IPS-11a (cell line): ENCODE results near the gene PIP4K2B.

Source experiments
- H3K4me3 ChIP-seq: one replicate; pipeline ENCODE4 v1.5.1; 2013; ENCODE audit warnings: low read depth, low read length, control low read depth

Gene PIP4K2B

GRCh38 chr17:38746004-38746848, 53.1 kb downstream of the PIP4K2B start:
- peak overlapping the region; percentile 85 for H3K4me3 ChIP-seq

DNA sequence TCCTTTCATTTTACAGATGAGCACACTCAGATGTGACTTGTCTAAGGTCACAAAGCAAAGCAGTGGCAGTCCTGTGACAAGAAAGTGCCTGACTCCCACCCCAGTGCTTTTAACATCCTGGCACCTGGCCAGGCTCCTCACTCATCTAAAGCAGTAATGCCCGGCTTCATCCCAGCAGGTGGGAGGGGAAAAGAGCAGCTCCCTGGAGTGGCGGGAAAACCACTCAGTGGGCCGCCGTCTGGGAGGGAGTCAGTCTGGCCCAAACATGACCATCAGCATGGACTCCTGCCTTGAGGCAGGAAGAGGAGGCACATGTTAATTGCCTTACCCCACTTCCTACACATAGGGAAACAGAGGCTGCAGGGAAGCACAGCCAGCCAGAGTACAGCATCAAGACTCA, 53.8 kb downstream of the PIP4K2B start:
- H3K4me3 ChIP-seq: no peak overlapping the region

- H3K4me3 ChIP-seq: no peak overlapping the region
Measured at GRCh38 chr17:38743556-38744171, 55.7 kb downstream of the PIP4K2B start.

DNA sequence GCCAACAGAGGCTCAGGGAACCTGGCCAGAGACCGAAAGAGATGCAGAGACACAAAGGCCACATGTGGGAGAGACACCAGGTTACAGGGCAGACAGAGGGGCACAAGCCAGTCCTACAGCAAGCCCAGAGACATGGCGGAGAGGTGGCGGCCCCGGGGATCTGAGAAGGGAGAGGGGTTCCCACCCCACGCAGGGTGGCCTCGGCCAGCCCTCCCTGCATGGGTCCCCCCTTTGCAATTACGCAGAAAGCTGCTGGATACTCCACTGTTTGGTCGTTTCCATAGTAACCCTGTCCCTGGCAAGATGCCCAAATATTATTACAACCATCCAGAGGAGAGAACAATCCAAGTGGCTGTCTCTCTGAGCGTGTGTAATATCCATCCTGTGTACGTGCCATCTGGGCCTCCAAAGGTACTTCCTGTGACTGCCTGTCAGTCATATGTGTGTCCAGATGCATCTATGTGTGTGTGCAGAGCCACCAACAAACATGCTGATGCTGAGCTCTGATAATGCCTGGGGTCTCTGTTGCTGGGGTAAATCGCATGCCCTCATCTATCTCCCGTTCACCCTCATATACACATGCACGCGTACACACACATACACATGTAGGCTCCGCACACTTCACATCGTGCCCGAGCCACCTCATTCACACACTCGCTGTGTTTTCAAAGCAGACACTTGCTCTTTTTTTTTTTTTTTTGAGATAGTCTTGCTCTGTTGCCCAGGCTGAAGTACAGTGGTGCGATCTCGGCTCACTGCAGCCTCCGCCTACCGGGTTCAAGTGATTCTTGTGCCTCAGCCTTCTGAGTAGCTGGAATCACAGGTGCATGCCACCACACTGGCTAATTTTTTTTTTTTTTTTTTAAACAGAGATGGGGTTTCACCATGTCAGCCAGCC, 56.7 kb downstream of the PIP4K2B start:
- H3K4me3 ChIP-seq: no peak overlapping the region

GRCh38 chr17:38741921-38742410, 57.4 kb downstream of the PIP4K2B start:
- H3K4me3 ChIP-seq: no peak overlapping the region

- no peak overlapping the region for H3K4me3 ChIP-seq
Measured at GRCh38 chr17:38741461-38741860, 57.9 kb downstream of the PIP4K2B start.

DNA sequence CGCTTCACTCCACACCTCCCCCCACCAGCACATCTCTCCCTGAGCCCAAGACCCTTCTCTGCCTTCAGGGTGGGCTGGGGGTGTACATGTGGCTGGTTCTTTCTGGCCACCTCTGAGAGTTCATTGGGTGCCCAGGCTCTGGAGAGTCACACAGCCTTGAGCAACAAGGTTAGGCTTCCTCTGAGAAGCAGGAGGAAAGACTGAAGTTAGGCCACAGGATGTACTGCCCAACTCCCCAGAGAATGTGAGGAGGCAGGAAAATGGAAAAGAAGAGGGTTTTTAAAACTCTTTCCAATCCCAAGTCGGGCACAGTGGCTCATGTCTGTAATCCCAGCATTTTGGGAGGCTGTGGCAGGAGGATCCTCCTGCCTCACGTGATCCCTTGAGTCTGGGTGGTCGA, 58.5 kb downstream of the PIP4K2B start:
- H3K4me3 ChIP-seq: no peak overlapping the region

- no peak overlapping the region for H3K4me3 ChIP-seq
Measured at GRCh38 chr17:38740044-38740443, 59.3 kb downstream of the PIP4K2B start.

- no peak overlapping the region for H3K4me3 ChIP-seq
Measured at GRCh38 chr17:38739305-38739704, 60.1 kb downstream of the PIP4K2B start.

- H3K4me3 ChIP-seq: no peak overlapping the region
Measured at GRCh38 chr17:38738686-38739085, 60.7 kb downstream of the PIP4K2B start.

- H3K4me3 ChIP-seq: no peak overlapping the region
Measured at GRCh38 chr17:38738007-38738662, 61.2 kb downstream of the PIP4K2B start.

DNA sequence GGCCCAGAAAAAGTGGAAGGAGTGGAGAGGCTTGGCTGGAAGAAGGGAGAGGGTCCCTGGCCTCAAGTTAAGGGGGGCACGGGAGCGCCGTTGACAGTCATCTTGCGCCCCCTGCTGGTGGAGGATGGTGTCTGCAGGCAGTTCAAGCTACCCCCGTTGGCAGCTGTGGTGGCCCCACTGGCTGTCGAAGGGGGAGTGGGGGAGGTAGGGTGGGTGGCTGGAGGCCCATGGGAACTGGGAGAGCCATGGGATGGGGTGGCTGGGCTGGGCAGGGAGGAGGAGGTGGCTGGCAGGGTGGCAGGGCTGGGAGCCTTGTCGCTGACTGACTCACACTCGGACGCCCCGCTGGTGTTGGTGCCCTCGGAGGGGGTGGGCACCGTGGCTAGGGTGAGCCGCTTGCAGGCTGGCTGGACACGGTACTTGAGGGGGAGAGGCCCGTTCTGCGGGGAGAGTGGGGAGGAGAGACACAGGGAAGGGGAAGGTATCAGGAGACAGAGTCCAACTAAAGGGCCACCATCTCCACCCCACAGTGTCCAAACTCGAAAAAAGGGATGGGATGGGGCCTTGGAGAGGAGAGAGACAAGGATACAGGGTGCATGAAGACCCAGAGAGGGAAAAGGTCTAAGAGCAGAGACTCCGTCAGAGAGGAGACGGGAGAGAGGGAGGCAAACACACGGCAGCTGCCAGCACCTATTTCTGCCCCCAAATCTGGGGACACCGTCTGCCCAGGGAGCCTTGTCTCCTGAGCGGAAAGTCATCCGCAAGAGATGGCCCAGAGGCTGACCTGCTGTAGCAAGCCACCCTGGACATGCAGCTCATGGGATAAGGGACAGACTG, 64.0 kb downstream of the PIP4K2B start:
- H3K4me3 ChIP-seq: no peak overlapping the region

GRCh38 chr17:38733982-38734973, 65.1 kb downstream of the PIP4K2B start:
- H3K4me3 ChIP-seq: no peak overlapping the region

- no peak overlapping the region for H3K4me3 ChIP-seq
Measured at GRCh38 chr17:38733282-38733981, 65.9 kb downstream of the PIP4K2B start.

DNA sequence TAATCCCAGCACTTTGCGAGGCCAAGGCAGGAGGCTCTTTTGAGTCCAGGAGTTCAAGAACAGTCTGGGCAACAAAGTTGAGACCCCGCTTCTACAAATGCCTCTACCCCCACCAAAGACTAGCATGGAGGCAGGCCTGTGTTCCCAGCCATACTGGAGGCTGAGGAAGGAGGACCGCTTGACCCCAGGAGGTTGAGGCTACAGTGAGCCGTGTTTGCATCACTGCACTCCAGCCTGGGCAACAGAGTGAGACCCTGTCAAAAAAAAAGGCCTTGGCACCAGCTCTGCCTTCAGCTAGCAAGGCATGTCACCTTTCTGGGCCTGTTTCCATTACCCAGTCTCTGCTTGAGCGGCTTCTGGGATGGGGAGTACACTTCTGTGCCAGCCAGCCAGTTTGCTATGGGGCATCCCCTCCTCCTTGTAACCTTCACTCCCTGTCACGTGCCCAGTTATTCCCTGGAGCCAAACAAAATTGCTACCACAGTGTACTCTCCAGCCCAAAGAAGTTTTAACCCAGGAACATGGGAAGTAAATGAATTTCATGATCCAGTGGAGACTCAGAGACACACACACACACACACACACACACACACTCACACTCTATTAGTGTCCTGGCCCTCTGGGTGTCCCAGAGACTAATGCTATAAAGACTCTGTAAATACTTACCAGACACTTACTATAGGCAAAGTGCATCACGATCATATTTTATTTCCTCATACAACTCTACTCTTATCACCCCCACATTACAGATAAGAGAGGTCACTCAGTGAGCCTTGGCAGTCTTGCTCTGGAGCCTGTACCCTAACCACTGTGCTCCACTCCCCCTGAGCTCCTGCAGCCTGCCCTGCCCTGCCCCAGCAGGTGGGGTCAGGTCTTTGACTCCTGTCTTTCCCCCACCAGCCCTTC, 66.7 kb downstream of the PIP4K2B start:
- H3K4me3 ChIP-seq: no peak overlapping the region

DNA sequence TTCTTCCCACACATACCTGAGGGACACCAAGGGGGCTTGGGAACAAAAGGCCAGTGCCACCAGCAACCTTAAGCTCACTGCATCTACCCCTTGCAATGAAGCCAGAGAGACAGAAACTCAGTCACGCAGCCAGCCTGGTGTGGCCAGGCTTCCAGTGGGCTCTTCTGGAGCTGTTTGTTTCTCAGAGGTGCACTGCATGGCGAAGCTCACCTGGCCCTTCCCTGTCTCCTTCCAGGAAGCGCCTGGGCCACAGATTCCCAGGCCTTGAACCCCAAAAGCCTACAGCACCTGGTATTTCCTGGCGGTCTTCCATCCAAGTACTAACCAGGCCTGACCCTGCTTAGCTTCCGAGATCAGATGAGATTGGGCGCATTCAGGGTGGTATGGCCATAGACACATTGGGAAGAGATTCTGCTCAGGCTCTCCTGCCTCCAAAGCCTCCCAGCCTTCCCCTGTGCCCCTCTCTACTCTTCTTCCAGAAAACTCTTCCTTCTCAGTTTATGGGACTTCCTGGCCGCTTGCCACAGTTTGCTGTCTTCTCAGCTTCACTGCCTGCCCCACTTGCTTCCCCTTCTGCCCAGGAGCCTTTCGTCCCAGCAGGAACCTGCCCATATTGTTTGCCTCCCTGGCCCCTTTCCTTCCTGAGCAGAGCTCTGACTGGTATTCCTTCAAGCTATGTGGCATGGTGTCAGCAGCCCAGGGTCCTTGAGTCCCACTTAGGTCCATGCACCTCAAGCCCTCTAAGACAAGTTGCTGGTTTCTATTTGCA, 67.6 kb downstream of the PIP4K2B start:
- no peak overlapping the region for H3K4me3 ChIP-seq
